ENCODE measurements around the gene PRDM11. TPM values are rescaled to one million over a fixed set of nuclear protein-coding genes. Genes with fewer than 3 reads are reported as not detected.
"Not testable (repeated sequence)": the region's sequence is repeated elsewhere in the genome, so short reads cannot be mapped to it uniquely, and the experiment has no call there.

Gene PRDM11
- total RNA-seq, 1 donor from 2014 or later, result 21.6 TPM

DNA sequence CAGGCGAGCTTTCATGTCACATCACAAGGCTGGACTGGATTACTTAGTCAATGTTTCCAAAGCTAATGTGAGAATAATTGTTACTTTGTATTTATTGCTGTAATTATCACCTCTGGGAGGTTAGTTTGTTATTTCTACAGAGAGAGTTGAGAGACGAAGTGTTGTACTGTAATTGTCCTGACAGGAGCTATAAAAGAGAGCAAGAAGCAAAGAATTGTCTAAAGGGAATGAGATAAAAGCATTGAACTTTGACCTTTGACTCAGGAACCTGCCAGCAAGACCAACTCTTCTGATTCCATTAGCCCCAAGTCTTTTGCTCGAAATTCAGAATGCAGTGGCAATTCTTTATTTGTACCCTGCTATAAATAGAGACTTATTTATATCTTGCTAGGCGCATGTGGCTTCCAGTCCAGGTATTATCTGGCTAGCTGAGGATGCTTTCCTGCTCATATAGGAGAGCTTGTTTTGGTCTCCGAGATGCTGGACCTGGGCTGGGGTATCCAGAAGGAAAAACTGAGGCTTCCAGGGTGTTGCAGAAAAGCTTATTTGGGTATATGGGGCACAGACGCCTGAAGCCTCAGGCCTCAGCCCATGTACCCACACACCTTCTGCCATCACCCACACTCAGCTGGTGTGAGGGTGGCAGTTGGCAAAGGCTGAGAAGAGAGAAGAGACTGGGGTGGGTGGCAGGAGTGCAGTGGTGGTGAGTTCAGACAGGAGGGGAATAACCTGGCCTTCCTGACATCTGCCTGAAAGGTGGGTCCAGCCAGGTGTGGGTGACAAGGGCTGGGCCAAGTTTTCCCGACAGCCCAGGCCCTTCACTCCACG is 99.0 kb downstream of the PRDM11 start:
- ATAC-seq (no peak), DNase-seq (ENCODE audit: low spot score) (no peak)
- intact Hi-C loops (cut with DNase I), result no loop called here

DNA sequence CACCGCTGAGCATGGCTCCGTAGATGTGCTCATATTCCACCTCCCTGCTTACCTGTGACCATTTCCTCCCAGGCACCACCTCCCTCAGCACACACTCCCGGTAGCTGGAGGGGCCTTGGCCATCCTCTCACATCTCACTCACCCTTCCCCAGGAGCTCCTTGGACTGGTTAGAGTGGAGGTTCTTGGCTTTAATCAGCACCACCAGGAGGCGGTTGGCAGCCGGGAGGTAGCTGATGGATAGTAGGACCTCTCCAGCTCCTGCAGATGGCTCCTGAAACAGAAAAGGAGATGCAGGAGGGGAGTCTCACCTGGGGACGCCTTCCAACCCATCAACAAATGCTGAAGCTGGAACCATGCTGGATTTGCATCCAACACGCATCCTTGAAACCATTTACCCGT is 99.8 kb downstream of the PRDM11 start:
- intact Hi-C loops (cut with DNase I), result no loop called here
- DNase-seq (ENCODE audit: low spot score) (no peak), ATAC-seq (no peak)

DNA sequence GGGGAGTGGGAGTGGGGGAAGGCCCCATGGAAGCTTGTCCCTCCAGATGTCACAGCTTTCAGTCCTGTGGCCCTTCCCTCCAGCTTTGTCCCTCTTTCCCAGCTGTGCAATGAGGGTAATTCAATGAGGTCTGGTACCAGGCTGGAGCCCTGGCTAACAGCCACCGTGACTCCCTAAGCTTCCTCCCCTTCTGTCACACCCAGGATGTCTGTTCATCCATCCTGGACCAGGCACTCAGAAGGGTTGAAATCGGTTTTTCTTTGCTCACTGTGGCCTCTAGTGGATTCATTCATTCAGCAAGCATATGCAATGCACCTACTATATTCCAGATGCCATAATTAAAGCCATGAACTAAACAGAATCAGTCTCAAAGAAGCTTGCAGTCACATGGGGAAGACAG is 101.0 kb downstream of the PRDM11 start:
- no peak for ATAC-seq
- intact Hi-C loops (cut with DNase I), result no loop called here
- DNase-seq (ENCODE audit: low spot score), result no peak

DNA sequence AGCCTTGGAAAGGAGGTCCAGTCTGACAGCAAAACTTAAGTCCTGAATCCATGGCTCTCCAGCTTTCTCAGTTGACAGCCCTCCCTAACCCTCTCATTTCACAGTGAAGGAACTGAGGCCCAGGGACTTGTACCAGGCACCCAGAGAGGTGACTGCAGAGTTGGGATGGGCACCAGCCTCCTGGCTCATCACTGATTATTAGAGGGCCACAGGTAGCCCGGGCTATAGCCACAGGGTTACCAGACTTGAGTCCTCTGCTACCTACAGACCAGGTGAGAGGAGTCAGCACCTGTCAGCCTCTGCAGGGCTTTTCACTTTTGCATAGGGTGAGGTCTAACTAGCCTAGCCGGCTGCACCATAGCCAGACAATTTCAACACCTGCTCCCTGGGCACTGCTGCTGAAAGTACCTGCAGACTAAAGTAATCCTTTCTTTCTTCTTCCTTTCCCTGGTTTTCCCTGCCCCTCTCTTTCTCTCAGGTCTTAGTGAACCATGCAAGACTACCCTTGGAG is 102.1 kb downstream of the PRDM11 start:
- intact Hi-C loops (cut with DNase I), result no loop called here
- ATAC-seq (no peak), DNase-seq (ENCODE audit: low spot score) (no peak)

DNA sequence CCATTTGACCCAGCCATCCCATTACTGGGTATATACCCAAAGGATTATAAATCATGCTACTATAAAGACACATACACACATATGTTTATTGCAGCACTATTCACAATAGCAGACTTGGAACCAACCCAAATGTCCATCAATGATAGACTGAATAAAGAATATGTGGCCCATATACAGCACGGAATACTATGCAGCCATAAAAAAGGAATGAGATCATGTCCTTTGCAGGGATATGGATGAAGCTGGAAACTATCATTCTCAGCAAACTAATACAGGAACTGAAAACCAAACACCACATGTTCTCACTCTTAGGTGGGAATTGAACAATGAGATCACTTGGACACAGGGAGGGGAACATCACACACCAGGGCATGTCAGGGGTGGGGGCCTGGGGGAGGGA is 102.9 kb downstream of the PRDM11 start:
- DNase-seq (ENCODE audit: low spot score); intact Hi-C loops (cut with DNase I); ATAC-seq: not testable (repeated sequence)

DNA sequence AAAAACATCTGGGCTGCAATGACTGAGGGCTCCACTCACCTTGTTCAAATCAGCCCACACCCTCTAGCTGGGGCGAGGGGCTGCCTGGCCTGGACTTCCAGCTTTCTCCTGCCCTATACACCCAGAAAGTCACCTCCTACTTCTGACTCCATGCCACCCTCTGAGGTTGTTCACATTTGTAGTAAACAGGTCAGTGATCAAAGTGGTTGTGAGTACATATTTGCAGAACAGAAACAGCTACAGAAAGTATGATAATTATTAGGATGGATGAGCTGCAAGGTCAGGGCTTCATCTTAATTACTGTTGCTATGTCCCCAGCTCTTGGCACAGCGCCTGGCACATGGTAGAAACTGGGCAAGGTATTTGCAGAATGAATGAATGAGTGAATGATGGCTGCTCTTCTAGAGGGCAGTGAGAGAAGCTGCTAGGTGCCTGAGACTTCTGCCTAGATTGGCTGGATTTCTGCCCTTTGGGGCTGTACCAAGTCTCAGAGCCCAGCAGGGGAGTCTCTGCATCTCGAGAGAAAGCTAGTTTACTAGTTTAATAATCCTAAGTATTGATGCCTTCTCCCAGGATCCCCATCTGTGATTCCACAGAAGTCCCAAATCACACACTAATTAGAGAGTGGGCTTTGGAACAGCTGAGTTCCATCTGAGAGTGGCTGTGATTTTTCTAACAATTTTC is 103.7 kb downstream of the PRDM11 start:
- ATAC-seq, result no peak
- intact Hi-C loops (cut with DNase I), result no loop called here
- DNase-seq (ENCODE audit: low spot score), result no peak

DNA sequence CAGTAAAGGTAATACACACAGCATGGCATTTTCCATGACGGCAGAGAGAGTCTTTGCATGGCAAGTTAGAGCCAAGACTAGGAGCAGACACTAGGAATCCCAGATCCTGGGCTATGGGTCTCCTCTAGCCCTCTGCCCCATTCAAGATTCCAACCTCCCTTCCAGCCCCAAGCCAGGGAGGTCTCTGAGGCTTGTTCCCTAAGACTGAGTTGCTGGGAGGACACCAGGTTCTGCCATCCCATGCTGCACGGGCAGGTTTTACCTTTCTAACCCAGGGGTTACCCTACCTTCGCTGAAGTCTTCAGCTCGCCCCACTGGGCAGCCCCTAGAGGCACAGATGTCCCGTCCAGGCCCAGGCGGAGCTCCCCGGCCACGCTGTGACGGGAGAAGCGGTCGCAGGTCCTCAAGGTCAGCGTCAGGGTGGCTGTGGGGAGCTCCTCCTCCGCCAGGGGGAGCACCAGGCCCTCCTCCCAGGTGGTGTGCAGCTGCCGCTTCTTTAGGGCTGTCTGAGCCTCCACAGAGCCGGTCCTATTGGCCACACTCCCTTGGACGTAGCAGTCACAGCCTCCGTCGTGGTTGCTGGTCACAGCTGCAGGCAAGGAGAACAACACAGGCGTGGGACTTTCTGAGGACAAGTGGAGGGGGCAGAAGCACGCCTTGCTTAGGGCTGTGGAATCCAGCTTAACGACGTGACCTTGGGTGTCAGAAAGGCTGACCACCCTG is 105.9 kb downstream of the PRDM11 start:
- DNase-seq (ENCODE audit: low spot score) (no peak), ATAC-seq (no peak)
- intact Hi-C loops (cut with DNase I), result no loop called here

DNA sequence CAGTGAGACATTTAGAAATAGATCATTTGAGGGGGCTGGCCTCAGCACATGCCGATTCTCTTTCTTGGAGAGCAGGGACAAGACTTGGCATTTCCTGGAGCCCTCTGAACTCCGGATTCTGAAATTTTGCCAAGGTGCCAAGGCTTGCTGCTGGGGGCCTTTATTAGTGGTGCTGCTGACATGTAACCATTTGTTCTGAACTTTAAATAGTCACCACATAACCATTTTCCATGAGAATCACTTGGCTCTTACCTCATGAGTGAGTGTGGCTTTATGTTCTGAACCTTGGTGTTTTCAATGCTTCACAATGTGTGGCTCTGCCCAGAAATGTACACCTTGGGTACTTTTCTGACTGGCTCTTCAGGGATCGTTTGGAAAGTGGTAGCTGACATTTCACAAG is 106.4 kb downstream of the PRDM11 start:
- ATAC-seq (no peak), DNase-seq (ENCODE audit: low spot score) (no peak)
- intact Hi-C loops (cut with DNase I), result no loop called here

DNA sequence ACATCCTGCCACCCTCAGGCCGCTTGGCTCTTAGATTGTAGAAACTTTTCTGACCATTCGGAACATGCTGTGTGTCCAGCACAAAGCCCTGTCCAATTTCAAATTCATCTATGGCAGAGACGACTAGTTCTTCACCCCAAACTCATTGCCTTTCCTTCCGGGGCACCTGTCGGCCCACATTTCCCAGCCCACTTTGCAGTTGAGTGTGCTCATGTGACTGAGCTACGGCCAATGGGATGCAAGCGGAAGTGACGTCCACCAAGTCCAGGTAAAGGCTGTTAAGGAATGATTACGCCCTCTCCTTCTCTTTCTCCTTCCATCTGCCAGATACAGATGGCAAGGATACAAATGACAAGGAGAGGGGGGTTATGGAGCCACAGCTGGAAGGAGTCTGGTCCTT is 107.2 kb downstream of the PRDM11 start:
- ATAC-seq, result no peak
- DNase-seq (ENCODE audit: low spot score), result no peak
- intact Hi-C loops (cut with DNase I), result no loop called here

DNA sequence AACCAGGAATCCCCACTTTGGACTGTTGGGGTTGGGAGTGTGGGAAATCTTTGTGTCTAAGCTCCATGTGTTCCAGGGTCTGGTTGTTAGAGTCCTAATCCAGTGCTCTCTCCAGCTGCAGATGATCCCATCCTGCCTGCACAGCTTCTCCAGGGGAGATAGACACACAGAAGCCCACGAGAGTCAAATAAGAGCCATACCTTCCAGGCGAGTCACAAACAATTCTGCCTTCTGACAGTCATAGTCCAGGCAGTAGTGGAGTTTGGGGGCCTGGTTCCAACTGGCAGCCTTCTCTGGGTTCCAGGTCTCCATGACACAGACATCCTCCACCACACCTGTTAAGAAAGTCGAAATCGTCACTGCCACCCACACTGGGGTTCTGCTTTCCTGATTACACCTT is 107.6 kb downstream of the PRDM11 start:
- ATAC-seq, result no peak
- intact Hi-C loops (cut with DNase I), result no loop called here
- no peak for DNase-seq (ENCODE audit: low spot score)

DNA sequence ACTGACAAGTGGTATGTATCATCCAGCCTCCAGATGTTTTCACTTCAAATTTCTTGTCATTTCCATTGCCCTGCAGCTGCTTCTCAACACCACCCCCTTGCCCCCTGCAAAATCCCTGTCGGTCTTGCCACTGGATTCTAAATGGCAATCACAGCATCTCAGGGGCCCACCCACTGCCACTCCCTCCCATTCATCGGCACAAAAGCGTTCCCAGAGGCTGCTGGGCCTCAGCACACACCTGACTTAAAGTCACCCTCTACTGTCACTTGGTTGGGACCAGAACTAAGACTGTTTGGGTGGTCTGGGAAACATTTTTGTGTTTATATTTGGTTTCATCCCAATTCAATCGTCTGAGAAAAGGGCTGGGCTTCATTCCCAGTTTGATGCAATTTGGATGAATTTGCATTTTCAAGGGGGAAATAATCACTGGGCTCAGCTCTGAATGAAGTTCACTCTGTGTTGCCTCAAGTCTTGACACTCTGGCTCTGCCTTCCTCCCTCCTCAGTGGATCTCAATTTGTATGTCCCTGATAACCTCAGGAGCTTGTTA is 112.6 kb downstream of the PRDM11 start:
- DNase-seq (ENCODE audit: low spot score), result no peak
- intact Hi-C loops (cut with DNase I), result no loop called here
- ATAC-seq, result no peak

DNA sequence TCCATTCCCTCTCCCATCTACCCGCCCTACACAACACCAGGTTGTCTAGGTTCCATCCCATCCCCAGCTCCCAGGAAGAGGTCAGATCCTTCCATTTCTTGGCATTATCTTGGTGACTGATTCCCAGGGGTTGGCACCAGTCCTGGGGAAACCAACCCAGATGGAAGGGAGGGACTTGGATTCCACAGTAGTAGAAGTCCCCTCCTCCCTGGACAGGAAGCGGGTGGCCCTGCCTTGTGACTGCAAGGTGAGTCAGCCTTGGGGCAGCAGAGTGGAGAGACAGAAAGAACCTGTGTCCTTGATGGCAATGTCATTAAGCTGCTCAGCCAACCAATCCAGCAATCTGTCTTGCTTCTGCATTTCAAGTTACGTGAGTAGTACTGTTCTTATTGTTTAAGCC is 113.2 kb downstream of the PRDM11 start:
- ATAC-seq (no peak), DNase-seq (ENCODE audit: low spot score) (no peak)
- intact Hi-C loops (cut with DNase I), result no loop called here

DNA sequence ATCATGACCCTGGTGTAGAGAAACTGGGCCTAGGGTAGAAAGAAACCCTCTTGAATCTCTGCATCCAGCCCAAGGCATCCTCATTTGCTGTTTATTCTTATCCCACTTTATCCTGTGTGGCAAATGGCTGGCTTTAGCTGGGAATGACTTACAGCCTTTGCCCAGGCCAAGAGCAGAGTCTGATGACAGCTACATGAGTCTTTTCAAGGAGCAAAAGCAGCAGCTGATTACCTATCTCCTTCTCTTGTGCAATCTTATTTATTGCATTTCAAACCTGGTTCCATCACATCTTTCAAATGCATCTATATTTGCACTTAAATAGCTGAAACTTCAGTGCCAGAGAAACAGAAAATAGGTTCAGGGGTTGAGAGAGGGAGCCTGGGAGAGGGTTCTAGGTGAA is 113.6 kb downstream of the PRDM11 start:
- intact Hi-C loops (cut with DNase I), result no loop called here
- DNase-seq (ENCODE audit: low spot score), result no peak
- no peak for ATAC-seq

DNA sequence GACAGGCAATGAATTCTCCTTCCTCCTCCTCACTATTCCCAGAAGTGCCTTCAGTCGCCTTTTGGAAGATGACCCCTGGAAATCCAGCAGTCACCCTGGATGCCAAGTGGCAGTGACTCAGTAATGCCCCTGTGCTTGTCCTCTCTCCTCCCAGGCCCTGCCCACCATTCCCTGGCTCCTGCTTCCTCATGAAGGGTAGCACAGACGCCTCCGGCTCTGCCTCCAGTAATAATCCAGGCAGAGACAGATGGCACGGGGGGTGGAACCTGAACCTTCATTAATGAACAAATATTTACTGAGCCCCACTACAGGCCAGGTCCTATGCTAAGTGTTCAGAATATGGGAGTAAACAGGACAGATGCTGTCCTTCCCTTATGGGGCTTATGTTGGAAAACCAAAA is 116.5 kb downstream of the PRDM11 start:
- DNase-seq (ENCODE audit: low spot score) (no peak), ATAC-seq (no peak)
- intact Hi-C loops (cut with DNase I), result no loop called here

DNA sequence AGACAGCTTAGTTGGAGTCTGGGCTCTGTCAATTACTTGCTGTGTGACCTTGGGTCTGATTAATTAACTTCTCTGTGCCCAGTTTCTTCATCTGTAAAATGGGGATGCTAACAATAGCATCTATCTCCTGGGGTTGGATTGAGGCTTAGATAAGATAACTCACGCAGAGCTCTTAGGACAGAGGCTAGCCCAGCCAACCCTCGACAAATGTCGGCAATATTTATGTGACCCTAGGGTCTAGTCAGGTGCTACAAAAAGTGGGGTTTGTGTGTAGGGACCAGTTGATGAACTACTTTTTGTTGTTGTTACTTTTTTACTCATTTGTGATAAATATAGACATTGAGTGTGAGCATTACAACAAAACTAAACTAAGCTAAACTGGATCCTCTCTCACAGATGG is 117.3 kb downstream of the PRDM11 start:
- intact Hi-C loops (cut with DNase I), result no loop called here
- ATAC-seq (no peak), DNase-seq (ENCODE audit: low spot score) (no peak)

DNA sequence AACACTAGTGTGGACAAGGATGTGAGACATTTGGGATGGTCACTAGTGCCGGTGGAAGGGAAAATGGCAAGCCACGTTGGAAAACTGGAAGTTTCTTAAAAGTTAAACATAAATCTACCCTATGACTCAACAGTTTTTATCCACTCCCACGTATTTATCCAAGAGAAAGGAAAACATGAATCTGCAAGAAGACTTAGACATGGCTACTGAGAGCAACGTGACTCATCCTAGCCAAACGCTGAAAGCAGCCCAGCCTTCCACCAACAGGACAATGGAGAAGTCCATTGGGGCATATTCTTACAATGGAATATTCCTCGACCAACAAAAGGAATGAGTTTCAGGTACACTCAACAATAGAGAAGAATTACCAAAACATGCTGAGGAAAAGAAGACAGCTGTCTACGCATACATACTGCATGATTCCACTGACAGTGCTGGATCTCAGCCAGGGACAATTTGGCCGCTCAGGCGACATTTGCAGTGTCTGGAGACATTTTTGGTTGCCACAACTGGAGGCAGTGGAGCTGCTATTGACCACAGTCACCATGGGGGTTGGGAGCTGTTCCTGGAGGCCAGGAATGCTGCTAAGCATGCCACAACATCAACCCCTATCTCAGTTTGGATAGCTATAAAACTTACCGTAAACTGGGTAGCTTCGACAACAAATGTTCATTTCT is 118.5 kb downstream of the PRDM11 start:
- DNase-seq (ENCODE audit: low spot score), result no peak
- ATAC-seq, result no peak
- intact Hi-C loops (cut with DNase I), result no loop called here

DNA sequence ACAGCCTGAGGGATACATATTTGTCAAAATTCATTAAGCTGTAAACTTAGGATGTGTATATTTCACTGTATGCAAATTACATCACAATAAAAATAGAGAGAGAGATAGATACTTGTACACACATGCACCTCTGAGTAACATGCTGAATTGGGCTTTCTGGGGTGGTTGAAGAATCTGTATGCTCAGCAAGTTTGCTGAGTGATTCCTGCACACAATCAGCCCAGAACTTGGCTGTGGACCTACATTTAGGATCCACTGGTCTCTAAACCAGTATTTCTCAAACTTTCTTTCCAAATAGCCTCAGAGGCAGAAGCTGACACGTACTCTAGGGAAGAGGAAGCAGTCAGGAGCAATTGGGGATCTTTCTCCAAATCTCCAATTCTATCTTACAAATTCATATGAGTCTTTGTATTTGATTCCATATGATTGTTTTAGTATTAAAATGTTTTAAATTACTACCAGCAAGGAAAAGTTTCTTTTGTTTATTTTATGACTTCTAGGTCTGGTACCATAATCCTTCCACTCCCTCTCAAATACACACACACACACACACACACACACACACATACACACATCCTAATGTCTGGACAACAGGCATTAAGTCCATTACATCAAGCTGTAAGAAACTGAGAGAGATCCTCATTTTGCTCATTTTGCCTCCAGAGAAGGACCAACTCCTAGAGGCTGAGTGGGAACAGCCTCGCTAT is 119.7 kb downstream of the PRDM11 start:
- ATAC-seq (no peak), DNase-seq (ENCODE audit: low spot score) (no peak)
- intact Hi-C loops (cut with DNase I), result no loop called here

DNA sequence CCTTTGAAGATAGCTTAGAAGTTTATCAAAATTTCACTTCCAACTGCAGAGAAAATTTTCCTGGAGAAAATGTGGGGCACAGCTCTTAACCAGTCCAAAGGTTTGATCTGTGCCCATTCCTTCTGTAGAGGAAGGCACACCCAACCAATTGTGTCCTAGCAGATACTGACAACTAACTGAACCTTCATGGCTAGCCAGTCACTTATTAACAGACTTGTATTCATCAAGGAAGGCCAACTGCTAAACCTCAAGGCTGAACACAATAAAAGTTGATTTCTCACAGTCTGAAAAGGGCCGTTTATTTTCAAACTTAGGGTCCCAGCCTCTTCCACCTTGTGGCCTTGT is 120.2 kb downstream of the PRDM11 start:
- ATAC-seq (no peak), DNase-seq (ENCODE audit: low spot score) (no peak)
- intact Hi-C loops (cut with DNase I), result no loop called here

DNA sequence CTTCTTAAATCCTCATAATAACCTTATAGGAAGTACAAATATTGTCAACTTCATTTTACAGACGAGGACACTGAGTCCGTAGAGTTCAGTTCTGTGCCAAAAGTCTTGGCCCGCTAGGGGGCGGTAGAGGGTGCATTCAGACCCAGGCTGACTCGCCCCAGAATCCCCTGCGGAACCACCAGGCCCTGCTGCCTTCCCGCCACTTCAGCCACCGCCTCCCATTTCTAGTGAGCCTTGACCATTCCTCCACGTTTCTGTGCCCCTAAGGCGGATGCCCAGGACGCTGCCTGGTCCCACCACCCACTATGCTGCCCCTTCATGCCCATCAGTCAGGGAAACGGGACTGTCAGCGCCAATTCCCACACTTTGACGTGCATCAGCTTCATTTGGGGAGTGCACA is 120.6 kb downstream of the PRDM11 start:
- ATAC-seq (no peak), DNase-seq (ENCODE audit: low spot score) (no peak)
- intact Hi-C loops (cut with DNase I), result no loop called here

Measured in sciatic nerve (tissue), 2 donors.